Stimulated activated naive CD4-positive, alpha-beta T cell treated with Interleukin-2 at 50 U/mL for 16 hours (primary cell): ENCODE measurements around the gene PYGB.
"Not testable (repeated sequence)": the region's sequence is repeated elsewhere in the genome, so short reads cannot be mapped to it uniquely, and the experiment has no call there.

ENCODE experiments used
- DNase-seq: peaks from one replicate; lab custom pipeline; 2025; lab: John Stamatoyannopoulos, UW

Gene PYGB

GRCh38 chr20:25314497-25315417 is 66.9 kb downstream of the PYGB start:
- DNase-seq = no peak

- DNase-seq = no peak
Observed at GRCh38 chr20:25315418-25316210, 67.7 kb downstream of the PYGB start.

- DNase-seq = no peak
Observed at GRCh38 chr20:25316506-25317190, 68.8 kb downstream of the PYGB start.

GRCh38 chr20:25317351-25318075 is 69.6 kb downstream of the PYGB start:
- DNase-seq = no peak

- no peak for DNase-seq
Observed at GRCh38 chr20:25318471-25319240, 70.8 kb downstream of the PYGB start.

GRCh38 chr20:25319241-25320034 is 71.6 kb downstream of the PYGB start:
- DNase-seq = no peak

- no peak for DNase-seq
Observed at GRCh38 chr20:25320035-25320800, 72.3 kb downstream of the PYGB start.

- DNase-seq = no peak
Observed at GRCh38 chr20:25321262-25321831, 73.5 kb downstream of the PYGB start.

- DNase-seq = no peak
Observed at GRCh38 chr20:25321991-25322390, 74.1 kb downstream of the PYGB start.

GRCh38 chr20:25323496-25324246 is 75.8 kb downstream of the PYGB start:
- DNase-seq = no peak

- no peak for DNase-seq
Observed at GRCh38 chr20:25324412-25324811, 76.5 kb downstream of the PYGB start.

- no peak for DNase-seq
Observed at GRCh38 chr20:25325073-25325472, 77.2 kb downstream of the PYGB start.

- DNase-seq = no peak
Observed at GRCh38 chr20:25325997-25326396, 78.1 kb downstream of the PYGB start.

GRCh38 chr20:25327521-25328235 is 79.8 kb downstream of the PYGB start:
- DNase-seq = no peak

- DNase-seq = no peak
Observed at GRCh38 chr20:25328954-25329498, 81.1 kb downstream of the PYGB start.

GRCh38 chr20:25334972-25335371 is 87.1 kb downstream of the PYGB start:
- not testable (repeated sequence) for DNase-seq
